WTC11 (cell line): Measurements from ENCODE around the gene OR51E1. TPM values are rescaled to one million over a fixed set of nuclear protein-coding genes. Genes with fewer than 3 reads are reported as not detected.

Experiments used
- ATAC-seq: fragments of 200-7000 bp; cut with Tn5 transposase; 2 replicates; pipeline ENCODE4 v1.10.0; 2021; ENCODE audit warnings: mild to moderate bottlenecking, moderate library complexity
- CTCF ChIA-PET: fragments of 300-600 bp; sonication (Branson Sonifier 250); formaldehyde crosslinking; loops from one replicate; lab custom pipeline; 2021; ENCODE audit warnings: antibody characterized with exemption; lab: Charles Lee
- POLR2A ChIA-PET: fragments of 350-600 bp; sonication (Branson Sonifier 250); formaldehyde crosslinking; loops from one replicate; lab custom pipeline; 2021; ENCODE audit warnings: antibody characterized with exemption; lab: Charles Lee
- DNase-seq: peaks from one replicate; pipeline ENCODE4 v3.0.0; 2021; ENCODE audit warnings: low spot score
- H3K27ac Mint-ChIP-seq: 2 replicates; pipeline ENCODE4 v1.8.0; 2021; ENCODE audit warnings: mixed read lengths
- H3K27me3 Mint-ChIP-seq: 2 replicates; pipeline ENCODE4 v1.8.0; 2021; ENCODE audit warnings: low read depth, mild to moderate bottlenecking, moderate library complexity, mixed read lengths
- H3K36me3 Mint-ChIP-seq: 2 replicates; pipeline ENCODE4 v1.8.0; 2021; ENCODE audit warnings: mixed read lengths
- H3K4me1 Mint-ChIP-seq: 2 replicates; pipeline ENCODE4 v1.8.0; 2022; ENCODE audit warnings: mixed read lengths
- H3K4me3 Mint-ChIP-seq: 2 replicates; pipeline ENCODE4 v1.8.0; 2021; ENCODE audit warnings: mild to moderate bottlenecking, moderate library complexity, mixed read lengths
- H3K9me3 Mint-ChIP-seq: 2 replicates; pipeline ENCODE4 v1.8.0; 2021; ENCODE audit warnings: mixed read lengths
- CREM ChIP-seq: sonication (generic); formaldehyde crosslinking; IDR thresholded peaks from 2 replicates; pipeline ENCODE4 v1.8.1; 2022; ENCODE audit warnings: mild to moderate bottlenecking, missing genetic modification reagents, moderate library complexity
- ELF4 ChIP-seq: sonication (generic); formaldehyde crosslinking; IDR thresholded peaks from 2 replicates; pipeline ENCODE4 v1.8.1; 2022; ENCODE audit warnings: low read depth, mild to moderate bottlenecking, moderate library complexity, missing genetic modification reagents
- ESRRA ChIP-seq: sonication (generic); formaldehyde crosslinking; IDR thresholded peaks from 2 replicates; pipeline ENCODE4 v1.8.1; 2022; ENCODE audit warnings: mild to moderate bottlenecking, missing genetic modification reagents, borderline replicate concordance
- ETV6 ChIP-seq: sonication (generic); formaldehyde crosslinking; IDR thresholded peaks from 2 replicates; pipeline ENCODE4 v1.8.1; 2022; ENCODE audit warnings: mild to moderate bottlenecking, missing genetic modification reagents
- GABPB1 ChIP-seq: sonication (generic); formaldehyde crosslinking; IDR thresholded peaks from 2 replicates; pipeline ENCODE4 v1.8.1; 2023; ENCODE audit warnings: mild to moderate bottlenecking, missing genetic modification reagents
- HMGA2 ChIP-seq: fragments of 250-450 bp; sonication (Bioruptor Pico); IDR thresholded peaks from 2 replicates; pipeline ENCODE4 v1.4.0; 2021; ENCODE audit warnings: mild to moderate bottlenecking, moderate library complexity
- IRF1 ChIP-seq: sonication (generic); formaldehyde crosslinking; IDR thresholded peaks from 2 replicates; pipeline ENCODE4 v1.8.0; 2023; ENCODE audit warnings: missing genetic modification reagents
- IRF2 ChIP-seq: sonication (generic); formaldehyde crosslinking; IDR thresholded peaks from 2 replicates; pipeline ENCODE4 v1.8.0; 2022; ENCODE audit warnings: low read depth, missing genetic modification reagents, borderline replicate concordance
- MXD4 ChIP-seq: fragments of 250-450 bp; sonication (Bioruptor Pico); IDR thresholded peaks from 2 replicates; pipeline ENCODE4 v1.8.0; 2021; ENCODE audit warnings: mild to moderate bottlenecking, moderate library complexity, borderline replicate concordance
- TP53 ChIP-seq: sonication (generic); formaldehyde crosslinking; IDR thresholded peaks from 2 replicates; pipeline ENCODE4 v1.8.1; 2023; ENCODE audit warnings: mild to moderate bottlenecking, missing genetic modification reagents
- ZNF121 ChIP-seq: sonication (generic); formaldehyde crosslinking; IDR thresholded peaks from 2 replicates; pipeline ENCODE4 v1.8.0; 2023; ENCODE audit warnings: missing genetic modification reagents
- ZNF219 ChIP-seq: sonication (generic); formaldehyde crosslinking; IDR thresholded peaks from 2 replicates; pipeline ENCODE4 v1.8.0; 2023; ENCODE audit warnings: missing genetic modification reagents, mild to moderate bottlenecking, borderline replicate concordance
- ZNF317 ChIP-seq: sonication (generic); formaldehyde crosslinking; IDR thresholded peaks from 2 replicates; pipeline ENCODE4 v1.8.1; 2023; ENCODE audit warnings: low read depth, mild to moderate bottlenecking, moderate library complexity, missing genetic modification reagents, borderline replicate concordance
- ZNF532 ChIP-seq: fragments of 250-450 bp; sonication (Bioruptor Pico); IDR thresholded peaks from 2 replicates; pipeline ENCODE4 v1.9.0; 2021; ENCODE audit warnings: mild to moderate bottlenecking, borderline replicate concordance
- total RNA-seq: library from RNA; stranded (reverse); gene quantifications from 3 replicates; pipeline ENCODE4 v1.2.3, GENCODE V29; 2021
- TF ChIP-seq, protein P1 (sequence below): fragments of 200-600 bp; IDR thresholded peaks from 2 replicates; pipeline ENCODE4 v1.8.0; 2022; ENCODE audit warnings: antibody characterized with exemption
- TF ChIP-seq, protein P2 (sequence below): sonication (generic); formaldehyde crosslinking; IDR thresholded peaks from 2 replicates; pipeline ENCODE4 v1.8.1; 2023; ENCODE audit warnings: mild to moderate bottlenecking, missing genetic modification reagents, moderate library complexity
- TF ChIP-seq, protein P3 (sequence below): fragments of 250-450 bp; sonication (Bioruptor Pico); IDR thresholded peaks from 2 replicates; pipeline ENCODE4 v2.1.2; 2022; ENCODE audit warnings: mild to moderate bottlenecking, moderate library complexity
- TF ChIP-seq, protein P4 (sequence below): sonication (generic); formaldehyde crosslinking; IDR thresholded peaks from 2 replicates; pipeline ENCODE4 v1.8.0; 2023; ENCODE audit warnings: missing genetic modification reagents, mild to moderate bottlenecking, borderline replicate concordance
- TF ChIP-seq, protein P5 (sequence below): sonication (generic); formaldehyde crosslinking; IDR thresholded peaks from 2 replicates; pipeline ENCODE4 v1.8.0; 2022; ENCODE audit warnings: mild to moderate bottlenecking, missing genetic modification reagents

OR51E1 gene
- total RNA-seq, 1 experiment from 2014 or later, result not detected

- Mint-ChIP-seq H3K27me3 (peaks cover 3% of the 10 kb centered on the region; the same call in 1 of the 2 replicates), H3K9me3 (peaks cover 8% of the 10 kb centered on the region; the same call in 1 of the 2 replicates), H3K4me1 (peaks cover 13% of the 10 kb centered on the region), H3K27ac (no peak overlapping the region), H3K36me3 (no peaks in the 10 kb centered on the region), H3K4me3 (no peak overlapping the region)
- CTCF ChIA-PET, result no interaction called here
- ATAC-seq, result no peak
- no peak for TF ChIP-seq ESRRA (CRISPR knock-in tag)
- TF ChIP-seq IRF2 (CRISPR knock-in tag), result no peak
- TF ChIP-seq, protein P1, sequence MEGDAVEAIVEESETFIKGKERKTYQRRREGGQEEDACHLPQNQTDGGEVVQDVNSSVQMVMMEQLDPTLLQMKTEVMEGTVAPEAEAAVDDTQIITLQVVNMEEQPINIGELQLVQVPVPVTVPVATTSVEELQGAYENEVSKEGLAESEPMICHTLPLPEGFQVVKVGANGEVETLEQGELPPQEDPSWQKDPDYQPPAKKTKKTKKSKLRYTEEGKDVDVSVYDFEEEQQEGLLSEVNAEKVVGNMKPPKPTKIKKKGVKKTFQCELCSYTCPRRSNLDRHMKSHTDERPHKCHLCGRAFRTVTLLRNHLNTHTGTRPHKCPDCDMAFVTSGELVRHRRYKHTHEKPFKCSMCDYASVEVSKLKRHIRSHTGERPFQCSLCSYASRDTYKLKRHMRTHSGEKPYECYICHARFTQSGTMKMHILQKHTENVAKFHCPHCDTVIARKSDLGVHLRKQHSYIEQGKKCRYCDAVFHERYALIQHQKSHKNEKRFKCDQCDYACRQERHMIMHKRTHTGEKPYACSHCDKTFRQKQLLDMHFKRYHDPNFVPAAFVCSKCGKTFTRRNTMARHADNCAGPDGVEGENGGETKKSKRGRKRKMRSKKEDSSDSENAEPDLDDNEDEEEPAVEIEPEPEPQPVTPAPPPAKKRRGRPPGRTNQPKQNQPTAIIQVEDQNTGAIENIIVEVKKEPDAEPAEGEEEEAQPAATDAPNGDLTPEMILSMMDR, result no peak
- TF ChIP-seq CREM (CRISPR knock-in tag), result no peak
- DNase-seq, result no peak
- POLR2A ChIA-PET, result no interaction called here
Observed at GRCh38 chr11:4644233-4644632, 451 bp downstream of the OR51E1 start.

GRCh38 chr11:4645974-4646373 is 2.2 kb downstream of the OR51E1 start:
- DNase-seq (no peak), ATAC-seq (no peak)
- no peaks in the 10 kb centered on the region for H3K9me3 Mint-ChIP-seq
- no peak overlapping the region for H3K4me3 Mint-ChIP-seq
- H3K27ac Mint-ChIP-seq, result no peak overlapping the region
- ChIA-PET POLR2A (no interaction called here), CTCF (interaction anchor here (1.9 kb wide), 1 partner anchor 9 kb away, joined by 6 read pairs; no protein-coding TSS in a partner anchor)
- peaks cover 3% of the 10 kb centered on the region; the same call in 1 of the 2 replicates for H3K27me3 Mint-ChIP-seq
- peaks cover 13% of the 10 kb centered on the region for H3K4me1 Mint-ChIP-seq
- H3K36me3 Mint-ChIP-seq, result no peaks in the 10 kb centered on the region
- TF ChIP-seq ESRRA (CRISPR knock-in tag) (no peak), IRF1 (CRISPR knock-in tag) (no peak), HMGA2 (no peak), CREM (CRISPR knock-in tag) (no peak), ELF4 (CRISPR knock-in tag) (no peak), ZNF121 (no peak), ZNF317 (no peak), ZNF219 (CRISPR knock-in tag) (no peak), MXD4 (CRISPR knock-in tag) (no peak), ZNF532 (CRISPR knock-in tag) (no peak), TP53 (no peak), ETV6 (no peak), GABPB1 (CRISPR knock-in tag) (no peak)
- TF ChIP-seq, protein P2, sequence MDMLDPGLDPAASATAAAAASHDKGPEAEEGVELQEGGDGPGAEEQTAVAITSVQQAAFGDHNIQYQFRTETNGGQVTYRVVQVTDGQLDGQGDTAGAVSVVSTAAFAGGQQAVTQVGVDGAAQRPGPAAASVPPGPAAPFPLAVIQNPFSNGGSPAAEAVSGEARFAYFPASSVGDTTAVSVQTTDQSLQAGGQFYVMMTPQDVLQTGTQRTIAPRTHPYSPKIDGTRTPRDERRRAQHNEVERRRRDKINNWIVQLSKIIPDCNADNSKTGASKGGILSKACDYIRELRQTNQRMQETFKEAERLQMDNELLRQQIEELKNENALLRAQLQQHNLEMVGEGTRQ (CRISPR knock-in tag), result no peak
- TF ChIP-seq, protein P3, sequence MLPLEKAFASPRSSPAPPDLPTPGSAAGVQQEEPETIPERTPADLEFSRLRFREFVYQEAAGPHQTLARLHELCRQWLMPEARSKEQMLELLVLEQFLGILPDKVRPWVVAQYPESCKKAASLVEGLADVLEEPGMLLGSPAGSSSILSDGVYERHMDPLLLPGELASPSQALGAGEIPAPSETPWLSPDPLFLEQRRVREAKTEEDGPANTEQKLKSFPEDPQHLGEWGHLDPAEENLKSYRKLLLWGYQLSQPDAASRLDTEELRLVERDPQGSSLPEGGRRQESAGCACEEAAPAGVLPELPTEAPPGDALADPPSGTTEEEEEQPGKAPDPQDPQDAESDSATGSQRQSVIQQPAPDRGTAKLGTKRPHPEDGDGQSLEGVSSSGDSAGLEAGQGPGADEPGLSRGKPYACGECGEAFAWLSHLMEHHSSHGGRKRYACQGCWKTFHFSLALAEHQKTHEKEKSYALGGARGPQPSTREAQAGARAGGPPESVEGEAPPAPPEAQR (CRISPR knock-in tag), result no peak
- TF ChIP-seq, protein P4, sequence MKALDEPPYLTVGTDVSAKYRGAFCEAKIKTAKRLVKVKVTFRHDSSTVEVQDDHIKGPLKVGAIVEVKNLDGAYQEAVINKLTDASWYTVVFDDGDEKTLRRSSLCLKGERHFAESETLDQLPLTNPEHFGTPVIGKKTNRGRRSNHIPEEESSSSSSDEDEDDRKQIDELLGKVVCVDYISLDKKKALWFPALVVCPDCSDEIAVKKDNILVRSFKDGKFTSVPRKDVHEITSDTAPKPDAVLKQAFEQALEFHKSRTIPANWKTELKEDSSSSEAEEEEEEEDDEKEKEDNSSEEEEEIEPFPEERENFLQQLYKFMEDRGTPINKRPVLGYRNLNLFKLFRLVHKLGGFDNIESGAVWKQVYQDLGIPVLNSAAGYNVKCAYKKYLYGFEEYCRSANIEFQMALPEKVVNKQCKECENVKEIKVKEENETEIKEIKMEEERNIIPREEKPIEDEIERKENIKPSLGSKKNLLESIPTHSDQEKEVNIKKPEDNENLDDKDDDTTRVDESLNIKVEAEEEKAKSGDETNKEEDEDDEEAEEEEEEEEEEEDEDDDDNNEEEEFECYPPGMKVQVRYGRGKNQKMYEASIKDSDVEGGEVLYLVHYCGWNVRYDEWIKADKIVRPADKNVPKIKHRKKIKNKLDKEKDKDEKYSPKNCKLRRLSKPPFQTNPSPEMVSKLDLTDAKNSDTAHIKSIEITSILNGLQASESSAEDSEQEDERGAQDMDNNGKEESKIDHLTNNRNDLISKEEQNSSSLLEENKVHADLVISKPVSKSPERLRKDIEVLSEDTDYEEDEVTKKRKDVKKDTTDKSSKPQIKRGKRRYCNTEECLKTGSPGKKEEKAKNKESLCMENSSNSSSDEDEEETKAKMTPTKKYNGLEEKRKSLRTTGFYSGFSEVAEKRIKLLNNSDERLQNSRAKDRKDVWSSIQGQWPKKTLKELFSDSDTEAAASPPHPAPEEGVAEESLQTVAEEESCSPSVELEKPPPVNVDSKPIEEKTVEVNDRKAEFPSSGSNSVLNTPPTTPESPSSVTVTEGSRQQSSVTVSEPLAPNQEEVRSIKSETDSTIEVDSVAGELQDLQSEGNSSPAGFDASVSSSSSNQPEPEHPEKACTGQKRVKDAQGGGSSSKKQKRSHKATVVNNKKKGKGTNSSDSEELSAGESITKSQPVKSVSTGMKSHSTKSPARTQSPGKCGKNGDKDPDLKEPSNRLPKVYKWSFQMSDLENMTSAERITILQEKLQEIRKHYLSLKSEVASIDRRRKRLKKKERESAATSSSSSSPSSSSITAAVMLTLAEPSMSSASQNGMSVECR, result no peak
- TF ChIP-seq, protein P5, sequence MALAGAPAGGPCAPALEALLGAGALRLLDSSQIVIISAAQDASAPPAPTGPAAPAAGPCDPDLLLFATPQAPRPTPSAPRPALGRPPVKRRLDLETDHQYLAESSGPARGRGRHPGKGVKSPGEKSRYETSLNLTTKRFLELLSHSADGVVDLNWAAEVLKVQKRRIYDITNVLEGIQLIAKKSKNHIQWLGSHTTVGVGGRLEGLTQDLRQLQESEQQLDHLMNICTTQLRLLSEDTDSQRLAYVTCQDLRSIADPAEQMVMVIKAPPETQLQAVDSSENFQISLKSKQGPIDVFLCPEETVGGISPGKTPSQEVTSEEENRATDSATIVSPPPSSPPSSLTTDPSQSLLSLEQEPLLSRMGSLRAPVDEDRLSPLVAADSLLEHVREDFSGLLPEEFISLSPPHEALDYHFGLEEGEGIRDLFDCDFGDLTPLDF (CRISPR knock-in tag), result no peak
